ENCODE results near the gene KCNJ1. TPM values are rescaled to one million over a fixed set of nuclear protein-coding genes. Genes with fewer than 3 reads are reported as not detected.

The KCNJ1 gene
- polyA plus RNA-seq, 1 of the 3 experiments (the other 2 are of a cell fraction), result not detected

- no peak overlapping the region for H2AFZ ChIP-seq (ENCODE audit: low read depth)
- POLR2A ChIA-PET, result interaction anchor here (0.6 kb wide), 1 partner anchor 730 kb away, joined by 3 read pairs; no protein-coding TSS in a partner anchor
- no peak for DNase-seq
- H3K9me2 ChIP-seq, result no peaks in the 10 kb centered on the region
- no peaks in the 10 kb centered on the region for H3K4me1 ChIP-seq (ENCODE audit: control insufficient read depth in 1 of 2, insufficient read depth in 2 of 2, low read depth in 1 of 2, low read length in 1 of 2)
- H4K20me1 ChIP-seq (ENCODE audit: insufficient read depth), result no peaks in the 10 kb centered on the region
- no peaks in the 10 kb centered on the region for H3K9me3 ChIP-seq
- H3K4me3 ChIP-seq (ENCODE audit: low read depth in 2 of 2, low read length in 1 of 2), result no peak overlapping the region
- H3K27ac ChIP-seq (ENCODE audit: low read depth in 2 of 2, low read length in 1 of 2), result no peak overlapping the region
- no peaks in the 10 kb centered on the region for H3K79me2 ChIP-seq (ENCODE audit: insufficient read depth)
- WGBS (ENCODE audit: low lambda C conversion rate), result 84% methylated on average over 4 of the region's 4 CpGs
- no peak for TF ChIP-seq RCOR1 (IDR thresholded peaks at IDR 0.05; ENCODE audit: low read length)
- no peak for TF ChIP-seq FOXJ3 (CRISPR knock-in tag; IDR thresholded peaks at IDR 0.05)
- TF ChIP-seq, protein P1, sequence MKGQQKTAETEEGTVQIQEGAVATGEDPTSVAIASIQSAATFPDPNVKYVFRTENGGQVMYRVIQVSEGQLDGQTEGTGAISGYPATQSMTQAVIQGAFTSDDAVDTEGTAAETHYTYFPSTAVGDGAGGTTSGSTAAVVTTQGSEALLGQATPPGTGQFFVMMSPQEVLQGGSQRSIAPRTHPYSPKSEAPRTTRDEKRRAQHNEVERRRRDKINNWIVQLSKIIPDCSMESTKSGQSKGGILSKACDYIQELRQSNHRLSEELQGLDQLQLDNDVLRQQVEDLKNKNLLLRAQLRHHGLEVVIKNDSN (IDR thresholded peaks at IDR 0.05; ENCODE audit: borderline replicate concordance, low read depth), result no peak
- TF ChIP-seq SIN3A (IDR thresholded peaks at IDR 0.05; ENCODE audit: borderline replicate concordance, low read depth, low read length), result no peak
- TF ChIP-seq EP300 (IDR thresholded peaks at IDR 0.05; ENCODE audit: borderline replicate concordance in 1 of 2, low read depth in 1 of 2, low read length in 1 of 2), result no peak
- TF ChIP-seq CHD2 (IDR thresholded peaks at IDR 0.05; ENCODE audit: low read length, partially characterized antibody), result no peak
- no peak for TF ChIP-seq USF2 (IDR thresholded peaks at IDR 0.05; ENCODE audit: borderline replicate concordance, low read depth, low read length)
- TF ChIP-seq ZBTB33 (IDR thresholded peaks at IDR 0.05; ENCODE audit: borderline replicate concordance, low read depth), result no peak
- TF ChIP-seq FOSL2 (IDR thresholded peaks at IDR 0.05; ENCODE audit: borderline replicate concordance, low read depth), result no peak
- no peak for TF ChIP-seq CTCF (IDR thresholded peaks at IDR 0.05)
- TF ChIP-seq POLR2AphosphoS5 (IDR thresholded peaks at IDR 0.05; ENCODE audit: low read depth, low read length), result no peak
- no peak for TF ChIP-seq YY1 (IDR thresholded peaks at IDR 0.05; ENCODE audit: low read depth)
- TF ChIP-seq PBX3 (IDR thresholded peaks at IDR 0.05), result no peak
- no peak for TF ChIP-seq RXRA (IDR thresholded peaks at IDR 0.05; ENCODE audit: borderline replicate concordance, low read depth)
- no peaks in the 10 kb centered on the region for H3K27me3 ChIP-seq (ENCODE audit: insufficient read depth)
- no peak overlapping the region for H3K4me2 ChIP-seq
- H3K9ac ChIP-seq, result no peak overlapping the region
- no peaks in the 10 kb centered on the region for H3F3A ChIP-seq (replicated peaks; ENCODE audit: insufficient read depth)
- no peaks in the 10 kb centered on the region for H3K36me3 ChIP-seq (replicated peaks in 1 of 2; ENCODE audit: control insufficient read depth in 1 of 2, insufficient read depth in 2 of 2, low read length in 1 of 2)
- CTCF ChIA-PET, result interaction anchor here (1.4 to 1.9 kb wide), 2 partner anchors 666 to 680 kb away, joined by 3 to 8 read pairs; no protein-coding TSS in a partner anchor
Observed at GRCh38 chr11:128837627-128838026, 29.5 kb downstream of the KCNJ1 start.
